CD4-positive, alpha-beta T cell treated with Interleukin-4 for 4 hours (primary cell): ENCODE results near the gene SLCO2A1.

Experiments
- DNase-seq: peaks from one replicate; pipeline ENCODE4 v3.0.0-alpha.2; 2020

Gene SLCO2A1

DNA sequence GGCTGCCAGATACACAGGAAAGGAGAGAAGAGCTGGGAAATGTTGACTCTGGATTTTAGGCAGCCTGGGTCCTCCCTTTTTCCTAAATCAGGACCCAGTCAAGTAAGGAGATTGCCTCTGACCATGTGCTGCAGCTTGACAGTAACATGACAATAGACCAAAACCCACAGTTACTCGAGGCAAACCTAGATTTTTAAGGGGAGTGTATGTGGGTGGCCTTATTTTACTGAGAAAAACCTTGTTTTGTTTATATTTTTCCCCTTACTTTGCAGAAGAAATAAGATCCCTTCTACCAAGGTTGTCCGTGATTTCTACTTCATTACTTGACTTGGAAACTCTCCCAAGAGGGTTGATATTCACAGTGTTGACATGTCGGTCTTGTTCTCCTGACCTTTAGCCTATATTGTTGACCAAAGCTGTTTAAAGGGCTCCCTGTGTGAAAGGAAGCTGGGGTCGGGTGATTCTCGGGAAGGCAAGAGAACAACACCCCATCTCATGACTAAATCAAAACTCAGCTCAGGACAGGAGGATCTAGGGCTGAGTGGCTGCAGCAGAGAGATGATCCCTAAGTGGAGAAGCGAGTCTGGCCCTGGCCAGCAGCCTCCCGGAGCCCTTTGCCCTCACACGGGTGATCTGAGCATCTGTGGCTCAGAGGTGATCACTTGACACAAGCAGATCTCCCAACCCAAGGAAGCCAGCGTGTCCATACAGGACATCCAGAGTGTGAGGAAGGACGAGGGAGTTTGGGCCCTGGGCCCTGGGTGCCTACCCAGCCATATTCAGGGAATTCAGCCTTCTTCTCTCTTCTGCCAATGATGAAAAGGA lies 31.0 kb upstream of the SLCO2A1 start:
- no peak for DNase-seq

- DNase-seq, result no peak
Measured at GRCh38 chr3:134059671-134060560, 30.2 kb upstream of the SLCO2A1 start.

GRCh38 chr3:134059035-134059601 lies 29.4 kb upstream of the SLCO2A1 start:
- no peak for DNase-seq

DNA sequence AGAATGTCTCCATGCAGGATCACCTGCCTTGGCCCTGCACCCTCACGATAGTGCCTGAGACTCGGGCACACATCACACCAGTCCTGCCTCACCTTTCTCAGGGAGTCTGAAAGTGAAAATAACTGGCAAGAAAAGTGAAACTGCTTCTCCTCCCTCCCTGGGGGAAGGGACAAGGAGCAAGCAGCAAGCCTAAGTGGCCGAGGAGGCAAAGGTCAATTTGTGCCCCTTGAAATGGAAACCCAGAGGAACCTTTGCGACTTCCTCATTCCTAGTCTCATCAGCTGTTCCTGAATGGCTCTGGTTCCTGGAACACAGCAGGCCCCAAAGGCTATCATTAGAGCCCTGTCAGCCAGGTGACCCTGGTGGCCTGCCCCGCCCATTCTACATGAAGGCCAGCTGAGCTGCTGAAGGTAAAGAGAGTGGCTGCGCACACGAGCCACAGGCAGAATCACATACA lies 28.0 kb upstream of the SLCO2A1 start:
- no peak for DNase-seq

DNA sequence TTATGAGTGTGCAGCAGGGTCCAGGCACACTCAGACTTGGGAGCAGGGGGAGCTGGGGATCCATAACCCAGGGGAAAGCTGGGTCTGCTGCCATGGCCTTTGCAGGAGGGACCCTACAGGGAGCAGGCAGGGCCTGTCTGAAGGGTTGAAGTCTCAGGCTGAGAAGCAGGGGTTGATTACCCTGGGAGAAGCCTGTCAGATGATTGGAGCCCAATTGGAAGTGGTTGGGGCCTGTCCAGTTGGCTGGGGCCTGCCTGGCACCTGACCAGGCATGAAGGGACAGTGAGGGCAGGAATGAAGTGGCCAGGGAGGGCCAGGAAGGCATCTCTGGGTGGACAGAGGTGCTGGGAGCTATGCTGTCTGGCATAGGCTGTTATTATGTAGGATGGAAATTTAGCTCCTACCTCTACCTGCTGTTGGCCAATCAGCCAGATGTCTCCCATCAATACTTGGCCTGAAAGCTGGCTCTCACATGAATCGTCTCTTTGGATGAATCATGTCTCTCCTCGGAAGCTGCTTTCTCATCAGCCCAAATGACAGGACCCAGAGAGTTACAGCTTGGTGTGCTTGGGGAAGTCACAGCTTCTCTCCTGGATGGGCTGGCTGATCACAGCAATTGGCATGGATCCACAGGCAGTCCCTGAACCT lies 27.4 kb upstream of the SLCO2A1 start:
- DNase-seq, result no peak

DNA sequence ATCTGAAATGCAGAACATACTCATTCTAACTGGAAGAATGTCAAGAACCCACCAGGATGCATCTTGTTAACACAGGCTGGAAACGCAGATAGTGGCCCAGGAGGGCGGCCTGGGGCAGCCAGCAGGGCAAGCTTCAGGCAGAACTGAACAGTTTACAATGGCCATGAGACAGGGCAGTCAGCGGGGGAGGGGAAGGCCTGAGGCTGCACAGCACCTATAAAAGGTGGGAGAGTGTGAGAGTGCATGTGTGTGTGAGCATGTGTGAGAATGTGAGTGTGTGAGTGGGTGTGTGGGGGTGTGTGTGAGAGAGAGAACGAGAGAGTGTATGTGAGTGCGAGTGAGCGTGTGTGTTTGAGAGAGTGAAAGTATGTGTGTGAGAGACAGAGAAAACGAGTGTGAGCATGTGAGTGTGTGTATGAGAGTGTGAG lies 26.8 kb upstream of the SLCO2A1 start:
- no peak for DNase-seq

- DNase-seq, result no peak
Measured at GRCh38 chr3:134055661-134056060, 25.9 kb upstream of the SLCO2A1 start.

DNA sequence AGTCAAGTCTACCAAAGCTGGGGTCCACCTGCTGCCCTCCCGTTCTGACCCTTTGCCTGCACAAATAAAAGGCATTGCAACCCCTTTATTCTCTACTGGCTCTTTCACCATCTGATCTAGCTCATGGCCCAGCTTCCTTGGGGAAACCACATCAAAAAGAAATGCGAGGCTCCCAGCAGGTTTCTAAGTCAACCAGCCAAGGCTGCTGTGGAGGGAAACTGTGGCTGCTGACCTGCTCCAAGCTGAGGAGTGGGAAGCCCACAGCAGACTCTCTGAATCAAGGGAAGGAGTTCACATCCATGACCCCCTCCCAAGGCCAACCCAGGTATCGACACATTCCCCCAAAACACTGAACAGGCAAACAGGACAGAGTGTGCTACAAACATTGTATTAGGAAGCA lies 25.2 kb upstream of the SLCO2A1 start:
- no peak for DNase-seq

DNA sequence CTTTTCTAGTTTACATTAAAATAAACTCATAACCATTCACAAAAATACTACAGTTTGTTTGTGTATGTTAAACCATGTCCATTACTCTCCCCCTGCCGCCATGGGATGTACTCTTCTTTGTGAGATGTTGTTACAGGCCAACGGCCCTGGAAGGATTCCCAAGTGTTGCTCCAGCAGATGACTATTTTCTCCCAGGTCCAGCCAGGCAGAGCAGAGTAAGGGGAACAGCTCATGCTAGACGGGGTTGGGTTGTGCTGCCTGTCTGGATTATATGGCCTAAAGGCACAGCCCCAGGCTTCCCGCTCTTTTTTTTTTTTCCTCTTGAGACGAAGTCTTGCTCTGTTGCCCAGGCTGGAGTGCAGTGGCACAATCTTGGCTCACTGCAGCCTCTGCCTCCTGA lies 24.5 kb upstream of the SLCO2A1 start:
- DNase-seq, result no peak

- no peak for DNase-seq
Measured at GRCh38 chr3:134052370-134052769, 22.6 kb upstream of the SLCO2A1 start.

- DNase-seq, result no peak
Measured at GRCh38 chr3:134049676-134050075, 20.0 kb upstream of the SLCO2A1 start.

GRCh38 chr3:134048278-134048996 lies 18.7 kb upstream of the SLCO2A1 start:
- no peak for DNase-seq

- no peak for DNase-seq
Measured at GRCh38 chr3:134044459-134044858, 14.7 kb upstream of the SLCO2A1 start.

DNA sequence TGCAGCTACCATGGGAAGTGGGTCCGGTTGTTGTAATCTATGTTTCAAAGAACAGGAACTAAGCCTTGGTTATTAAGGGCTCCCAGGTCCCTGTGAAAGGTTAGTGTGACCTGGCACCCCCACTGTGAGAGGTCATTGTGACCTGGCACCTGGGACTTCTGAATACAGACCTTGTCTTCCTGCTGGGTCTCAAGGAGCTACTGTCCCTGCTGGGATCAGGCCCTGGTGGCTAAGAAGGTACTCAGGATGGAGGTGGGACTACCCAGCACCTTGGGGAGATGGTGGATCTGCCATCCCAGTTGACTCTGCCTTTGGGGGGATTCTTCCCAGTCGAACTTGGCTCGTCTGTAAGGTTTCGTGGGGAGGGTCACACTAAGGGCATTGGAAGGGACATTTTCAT lies 10.3 kb upstream of the SLCO2A1 start:
- DNase-seq, result no peak

DNA sequence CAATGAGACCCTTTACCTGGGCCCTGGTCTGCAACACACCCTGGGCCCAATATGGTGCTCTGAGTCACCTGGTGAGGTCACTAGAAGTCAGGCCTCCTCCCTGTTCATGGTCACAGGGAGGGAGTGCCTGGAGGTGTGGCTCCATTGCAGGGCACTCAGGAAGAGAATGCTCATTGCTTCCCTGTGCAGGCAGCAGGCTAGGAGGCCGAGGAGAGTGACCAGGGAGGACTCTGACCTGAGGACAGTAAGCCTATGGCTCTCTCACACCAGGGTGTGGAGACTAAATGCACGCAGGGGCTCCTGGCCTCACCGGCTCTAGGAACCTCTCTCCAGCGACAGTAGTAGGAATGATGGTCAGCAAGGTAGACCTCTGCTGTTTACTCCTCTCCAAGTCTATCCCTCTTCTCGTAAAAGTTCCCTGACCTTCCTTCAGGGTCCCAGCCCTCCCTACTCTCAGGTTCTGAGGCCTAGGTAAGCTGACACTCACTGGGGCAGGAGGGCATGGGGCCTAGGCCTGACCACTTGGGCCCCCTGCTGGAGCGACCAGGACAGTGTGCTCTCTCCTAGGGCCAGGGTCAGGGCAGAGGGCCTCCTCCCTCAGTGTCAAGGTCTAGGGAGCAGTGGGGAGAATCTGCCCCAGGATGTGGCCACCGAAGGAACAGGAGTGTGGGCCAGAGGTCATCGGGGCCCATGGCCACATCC lies 9.6 kb upstream of the SLCO2A1 start:
- DNase-seq, result no peak

- no peak for DNase-seq
Measured at GRCh38 chr3:134038716-134039115, 9.0 kb upstream of the SLCO2A1 start.

- no peak for DNase-seq
Measured at GRCh38 chr3:134038071-134038491, 8.4 kb upstream of the SLCO2A1 start.

DNA sequence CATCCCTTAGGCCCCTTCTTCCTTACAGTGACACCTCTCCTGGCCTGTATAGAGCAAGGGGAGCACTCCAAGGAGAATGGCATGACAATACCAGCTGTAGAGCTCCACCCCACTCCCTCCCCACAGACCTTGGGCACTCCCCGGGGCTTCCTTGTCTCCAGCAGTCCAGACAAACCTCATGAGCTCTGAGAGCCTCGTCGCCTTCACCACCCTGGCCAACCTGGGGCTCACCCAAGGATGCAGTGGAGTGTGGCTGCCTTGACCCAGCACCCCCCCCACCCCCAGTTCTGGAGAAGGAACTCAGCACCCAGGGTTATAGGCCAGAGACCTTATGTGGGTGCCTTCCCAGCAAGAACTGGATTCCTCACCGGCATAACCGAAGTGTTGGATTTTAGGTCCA lies 7.4 kb upstream of the SLCO2A1 start:
- no peak for DNase-seq

GRCh38 chr3:134036291-134036690 lies 6.6 kb upstream of the SLCO2A1 start:
- DNase-seq, result no peak

DNA sequence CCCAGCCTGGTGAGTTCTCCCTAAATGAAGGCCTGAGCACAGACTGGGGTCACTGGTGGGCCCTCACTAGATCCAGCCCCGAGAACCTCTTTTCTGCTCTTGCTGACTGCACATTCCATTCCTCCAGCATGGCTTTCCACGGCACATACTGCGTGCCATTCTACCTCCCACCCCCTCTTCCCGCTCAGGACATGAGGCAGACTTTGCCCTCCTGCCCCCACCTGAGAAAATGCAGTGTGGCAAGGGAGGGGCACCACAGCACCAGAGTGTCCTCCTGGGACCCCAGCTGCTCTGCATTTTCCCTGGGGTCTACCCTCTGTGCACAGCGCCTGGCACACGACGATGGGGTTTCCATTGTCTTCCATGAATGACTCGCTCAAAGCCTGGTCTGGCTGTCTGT lies 6.1 kb upstream of the SLCO2A1 start:
- DNase-seq, result no peak

GRCh38 chr3:134034005-134034785 lies 4.5 kb upstream of the SLCO2A1 start:
- no peak for DNase-seq
